HepG2 (cell line): ENCODE results near the gene VEZF1. TPM values are rescaled to one million over a fixed set of nuclear protein-coding genes. Genes with fewer than 3 reads are reported as not detected.

Experiments
- AGO2 ChIP-seq: fragments of 200-400 bp; formaldehyde crosslinking; optimal IDR thresholded peaks from 2 replicates; pipeline ENCODE3; 2017; ENCODE audit warnings: mild to moderate bottlenecking, low read depth, low read length, moderate library complexity
- ARID5B ChIP-seq: IDR thresholded peaks from 2 replicates; pipeline ENCODE4 v1.4.0; 2020; ENCODE audit warnings: mild to moderate bottlenecking, missing genetic modification reagents
- CHD2 ChIP-seq: IDR thresholded peaks from 2 replicates; pipeline ENCODE4 v1.6.1; 2011; ENCODE audit warnings: low read depth, low read length, improper control_type of control experiment
- FOSL2 ChIP-seq: sonication (generic); formaldehyde crosslinking; IDR thresholded peaks from 2 replicates; pipeline ENCODE4 v1.4.0; 2020; ENCODE audit warnings: missing genetic modification reagents
- GLI4 ChIP-seq: sonication (generic); formaldehyde crosslinking; IDR thresholded peaks from 2 replicates; pipeline ENCODE4 v1.5.1; 2020; ENCODE audit warnings: missing genetic modification reagents, mild to moderate bottlenecking, moderate library complexity, borderline replicate concordance
- HDAC2 ChIP-seq: sonication (generic); formaldehyde crosslinking; IDR thresholded peaks from 2 replicates; pipeline ENCODE4 v1.4.0; 2020; ENCODE audit warnings: missing genetic modification reagents
- JARID2 ChIP-seq: sonication (generic); formaldehyde crosslinking; IDR thresholded peaks from 2 replicates; pipeline ENCODE4 v1.8.1; 2023; ENCODE audit warnings: missing genetic modification reagents, inconsistent platforms; ENCODE audit not compliant: insufficient replicate concordance
- KDM1A ChIP-seq: IDR thresholded peaks from 2 replicates; pipeline ENCODE4 v1.6.1; 2016; ENCODE audit warnings: missing compliant biosample characterization
- KDM3A ChIP-seq: IDR thresholded peaks from 2 replicates; pipeline ENCODE4 v1.6.1; 2018; ENCODE audit warnings: low read depth, missing compliant biosample characterization
- NR2F6 ChIP-seq, 2 experiments: IDR thresholded peaks; 2 replicates each; pipeline ENCODE4 v1.6.1; 2016; ENCODE audit warnings: antibody characterized with exemption in 1 of 2, mild to moderate bottlenecking in 1 of 2
- THYN1 ChIP-seq: sonication (generic); formaldehyde crosslinking; IDR thresholded peaks from 2 replicates; pipeline ENCODE4 v1.8.1; 2023; ENCODE audit warnings: low read depth, mild to moderate bottlenecking, moderate library complexity, missing genetic modification reagents, borderline replicate concordance
- ZBTB20 ChIP-seq: sonication (generic); formaldehyde crosslinking; IDR thresholded peaks from 2 replicates; pipeline ENCODE4 v1.8.1; 2023; ENCODE audit warnings: missing genetic modification reagents, low read depth, mild to moderate bottlenecking, borderline replicate concordance
- ZNF225 ChIP-seq: sonication (generic); formaldehyde crosslinking; IDR thresholded peaks from 2 replicates; pipeline ENCODE4 v1.4.0; 2020; ENCODE audit warnings: mild to moderate bottlenecking, missing genetic modification reagents
- ZNF274 ChIP-seq: sonication (generic); formaldehyde crosslinking; IDR thresholded peaks from 2 replicates; pipeline ENCODE4 v1.5.1; 2020; ENCODE audit warnings: mild to moderate bottlenecking, missing genetic modification reagents
- ZNF451 ChIP-seq: sonication (generic); formaldehyde crosslinking; IDR thresholded peaks from 2 replicates; pipeline ENCODE4 v1.5.0; 2020; ENCODE audit warnings: mild to moderate bottlenecking, missing genetic modification reagents
- ZNF552 ChIP-seq: sonication (generic); formaldehyde crosslinking; IDR thresholded peaks from 2 replicates; pipeline ENCODE4 v1.9.0; 2022; ENCODE audit warnings: missing genetic modification reagents, mild to moderate bottlenecking, borderline replicate concordance
- ZNF678 ChIP-seq: sonication (generic); formaldehyde crosslinking; IDR thresholded peaks from 2 replicates; pipeline ENCODE4 v1.4.0; 2020; ENCODE audit warnings: mild to moderate bottlenecking, missing genetic modification reagents
- ZNF709 ChIP-seq: sonication (generic); formaldehyde crosslinking; IDR thresholded peaks from 2 replicates; pipeline ENCODE4 v1.5.0; 2020; ENCODE audit warnings: mild to moderate bottlenecking, missing genetic modification reagents
- ZNF883 ChIP-seq: sonication (generic); formaldehyde crosslinking; IDR thresholded peaks from 2 replicates; pipeline ENCODE4 v1.5.1; 2020; ENCODE audit warnings: mild to moderate bottlenecking, missing genetic modification reagents; ENCODE audit errors: not compliant biosample characterization
- ZSCAN25 ChIP-seq: sonication (generic); formaldehyde crosslinking; IDR thresholded peaks from 2 replicates; pipeline ENCODE4 v1.8.0; 2022; ENCODE audit warnings: mild to moderate bottlenecking, missing genetic modification reagents
- polyA plus RNA-seq, 8 experiments: library from polyadenylated mRNA; depleted of rRNA in 3 of 8; stranded (reverse) in 7 of 8; unstranded in 1 of 8; fragments of >200 nt; fragmentation: Illumina TruSeq in 4 of 8; extraction: Trizol in 4 of 8; gene quantifications; 2 replicates each; pipeline versions ENCODE4 v1.2.1 to v1.2.3, GENCODE V29; 2011 to 2016; ENCODE audit warnings: low read depth in 4 of 8, missing spikeins in 1 of 8, mixed read lengths in 1 of 8; ENCODE audit not compliant: insufficient read depth in 1 of 8
- total RNA-seq, 5 experiments: library from RNA; depleted of rRNA; stranded (reverse); fragments of >200 nt; fragmentation: Illumina TruSeq; extraction: Trizol; gene quantifications; 2 replicates each; pipeline ENCODE4 v1.2.3, GENCODE V29; 2016; ENCODE audit warnings: low read depth in 1 of 5
- TF ChIP-seq, protein P1 (sequence below), 2 experiments: fragments of 450-650 bp in 1 of 2; sonication (generic) in 1 of 2; formaldehyde crosslinking; IDR thresholded peaks; 2 replicates each; pipeline versions ENCODE4 v1.5.0 to v1.8.0; 2020 to 2022; ENCODE audit warnings: mild to moderate bottlenecking in 1 of 2, missing genetic modification reagents in 1 of 2
- TF ChIP-seq, protein P2 (sequence below): sonication (generic); formaldehyde crosslinking; IDR thresholded peaks from 2 replicates; pipeline ENCODE4 v1.4.0; 2020; ENCODE audit warnings: missing genetic modification reagents
- TF ChIP-seq, protein P3 (sequence below): IDR thresholded peaks from 2 replicates; pipeline ENCODE4 v1.6.1; 2012; ENCODE audit warnings: inconsistent platforms

Gene VEZF1
- total and polyA plus RNA-seq, 2 of the 13 experiments (the other 11 are each of a cell fraction or from before 2014, with no cell fraction given): 45.9 to 49.7 TPM

- 0 out of 2 replicates have a peak, but pooled peaks have one; percentile 14 for TF ChIP-seq ARID5B (CRISPR knock-in tag)
- no peak for TF ChIP-seq ZBTB20 (CRISPR knock-in tag)
- TF ChIP-seq ZNF225 (CRISPR knock-in tag): no peak
- TF ChIP-seq NR2F6 (IDR thresholded peaks at IDR 0.05): no peak
- TF ChIP-seq NR2F6 (CRISPR knock-in tag; IDR thresholded peaks at IDR 0.05): 0 out of 2 replicates have a peak, but pooled peaks have one; percentile 48
- TF ChIP-seq ZNF883 (CRISPR knock-in tag): peak; percentile 44
- TF ChIP-seq, protein P1, sequence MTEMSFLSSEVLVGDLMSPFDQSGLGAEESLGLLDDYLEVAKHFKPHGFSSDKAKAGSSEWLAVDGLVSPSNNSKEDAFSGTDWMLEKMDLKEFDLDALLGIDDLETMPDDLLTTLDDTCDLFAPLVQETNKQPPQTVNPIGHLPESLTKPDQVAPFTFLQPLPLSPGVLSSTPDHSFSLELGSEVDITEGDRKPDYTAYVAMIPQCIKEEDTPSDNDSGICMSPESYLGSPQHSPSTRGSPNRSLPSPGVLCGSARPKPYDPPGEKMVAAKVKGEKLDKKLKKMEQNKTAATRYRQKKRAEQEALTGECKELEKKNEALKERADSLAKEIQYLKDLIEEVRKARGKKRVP (CRISPR knock-in tag; IDR thresholded peaks at IDR 0.05): no peak
- TF ChIP-seq KDM1A (CRISPR knock-in tag): no peak
- TF ChIP-seq ZNF678 (CRISPR knock-in tag): no peak
- TF ChIP-seq CHD2: no peak
- no peak for TF ChIP-seq KDM3A (CRISPR knock-in tag)
- TF ChIP-seq FOSL2: no peak
- TF ChIP-seq HDAC2 (CRISPR knock-in tag): 0 out of 2 replicates have a peak, but pooled peaks have one; percentile 23
- TF ChIP-seq ZNF274: no peak
- TF ChIP-seq, protein P2, sequence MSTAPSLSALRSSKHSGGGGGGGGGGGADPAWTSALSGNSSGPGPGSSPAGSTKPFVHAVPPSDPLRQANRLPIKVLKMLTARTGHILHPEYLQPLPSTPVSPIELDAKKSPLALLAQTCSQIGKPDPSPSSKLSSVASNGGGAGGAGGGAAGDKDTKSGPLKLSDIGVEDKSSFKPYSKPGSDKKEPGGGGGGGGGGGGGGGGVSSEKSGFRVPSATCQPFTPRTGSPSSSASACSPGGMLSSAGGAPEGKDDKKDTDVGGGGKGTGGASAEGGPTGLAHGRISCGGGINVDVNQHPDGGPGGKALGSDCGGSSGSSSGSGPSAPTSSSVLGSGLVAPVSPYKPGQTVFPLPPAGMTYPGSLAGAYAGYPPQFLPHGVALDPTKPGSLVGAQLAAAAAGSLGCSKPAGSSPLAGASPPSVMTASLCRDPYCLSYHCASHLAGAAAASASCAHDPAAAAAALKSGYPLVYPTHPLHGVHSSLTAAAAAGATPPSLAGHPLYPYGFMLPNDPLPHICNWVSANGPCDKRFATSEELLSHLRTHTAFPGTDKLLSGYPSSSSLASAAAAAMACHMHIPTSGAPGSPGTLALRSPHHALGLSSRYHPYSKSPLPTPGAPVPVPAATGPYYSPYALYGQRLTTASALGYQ (CRISPR knock-in tag): no peak
- TF ChIP-seq ZNF451 (CRISPR knock-in tag): no peak
- TF ChIP-seq, protein P3, sequence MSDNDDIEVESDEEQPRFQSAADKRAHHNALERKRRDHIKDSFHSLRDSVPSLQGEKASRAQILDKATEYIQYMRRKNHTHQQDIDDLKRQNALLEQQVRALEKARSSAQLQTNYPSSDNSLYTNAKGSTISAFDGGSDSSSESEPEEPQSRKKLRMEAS: no peak; the same call in 1 of the 2 replicates
- TF ChIP-seq THYN1 (CRISPR knock-in tag): no peak
- TF ChIP-seq ZNF709 (CRISPR knock-in tag): no peak
- no peak for TF ChIP-seq JARID2 (CRISPR knock-in tag)
- no peak for TF ChIP-seq ZNF552
- TF ChIP-seq GLI4: 0 out of 2 replicates have a peak, but pooled peaks have one; percentile 56
- 0 out of 2 replicates have a peak, but pooled peaks have one; percentile 45 for TF ChIP-seq ZSCAN25 (CRISPR knock-in tag)
- no peak for TF ChIP-seq AGO2
Observed at GRCh38 chr17:57948555-57949420, 39.3 kb downstream of the VEZF1 start (continued).
